Right renal pelvis (tissue), 4 donors: ENCODE data around the gene CD101. TPM values are rescaled to one million over a fixed set of nuclear protein-coding genes. Genes with fewer than 3 reads are reported as not detected.
A peak's percentile ranks its signal among the peaks of the same experiment; 100 is the strongest.

ENCODE experiments used
- DNase-seq, 4 donors: peaks; one replicate each; pipeline ENCODE4 v3.0.0-alpha.2; 2013; ENCODE audit warnings: low read depth in 4 of 4, low spot score in 3 of 4, missing footprints in 1 of 4
- polyA plus RNA-seq, 4 donors: library from polyadenylated mRNA; unstranded; fragments of 120-200 nt; gene quantifications; one replicate each; pipeline ENCODE4 v1.2.1, GENCODE V29; 2013; ENCODE audit not compliant: insufficient read length in 4 of 4

CD101 gene
- polyA plus RNA-seq, 4 donors, result 1.1 to 2.1 (median 1.7) TPM

DNA sequence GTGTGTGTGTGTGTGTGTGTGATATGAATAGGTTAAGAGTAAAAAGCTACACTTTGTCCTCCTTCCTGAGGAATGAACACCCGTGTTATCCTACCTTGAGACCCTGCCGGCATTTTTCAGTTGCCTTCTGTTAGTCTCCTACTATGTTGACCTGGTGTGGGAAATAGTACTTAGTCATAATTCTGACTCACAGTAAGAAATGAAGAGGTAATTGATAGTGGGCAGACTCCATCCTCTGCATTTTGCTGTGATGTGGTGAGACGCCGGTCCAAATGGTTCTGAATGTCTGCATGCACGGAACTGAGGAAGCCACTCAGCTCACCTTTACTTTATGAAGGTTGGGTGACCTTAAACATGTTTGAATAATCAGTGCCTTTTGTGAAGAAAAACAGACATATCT is 12.6 kb downstream of the CD101 start:
- DNase-seq, result no peak

DNA sequence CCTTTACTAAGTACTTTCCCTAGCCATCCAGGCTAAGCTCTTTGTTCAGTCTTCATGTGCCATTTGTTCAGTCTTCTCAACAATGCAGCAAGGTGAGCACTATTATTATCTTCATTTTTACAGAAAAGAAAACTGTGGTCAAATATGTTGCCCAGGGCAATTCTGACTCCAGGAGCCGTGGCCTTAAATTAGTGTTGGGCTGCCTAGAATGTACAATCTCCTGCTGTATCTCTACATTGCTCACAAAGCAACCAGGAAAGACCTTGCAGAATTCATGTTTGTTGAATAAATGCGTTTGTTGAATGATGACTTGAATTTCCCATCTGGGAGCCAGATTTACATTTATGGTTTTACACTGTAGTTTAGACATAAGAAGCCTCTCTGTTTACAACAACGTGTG is 14.2 kb downstream of the CD101 start:
- no peak for DNase-seq

DNA sequence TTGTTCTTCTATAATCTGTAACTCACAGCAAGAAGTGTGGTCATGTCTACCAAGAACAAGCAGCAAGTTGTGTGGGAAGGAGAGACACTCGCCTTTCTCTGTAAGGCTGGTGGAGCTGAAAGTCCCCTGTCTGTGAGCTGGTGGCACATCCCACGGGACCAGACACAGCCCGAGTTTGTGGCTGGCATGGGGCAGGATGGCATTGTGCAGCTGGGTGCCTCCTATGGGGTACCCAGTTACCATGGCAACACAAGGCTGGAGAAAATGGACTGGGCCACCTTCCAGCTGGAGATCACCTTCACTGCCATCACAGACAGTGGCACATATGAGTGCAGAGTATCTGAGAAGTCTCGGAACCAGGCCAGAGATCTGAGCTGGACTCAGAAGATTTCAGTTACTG is 15.5 kb downstream of the CD101 start:
- DNase-seq, result no peak

DNA sequence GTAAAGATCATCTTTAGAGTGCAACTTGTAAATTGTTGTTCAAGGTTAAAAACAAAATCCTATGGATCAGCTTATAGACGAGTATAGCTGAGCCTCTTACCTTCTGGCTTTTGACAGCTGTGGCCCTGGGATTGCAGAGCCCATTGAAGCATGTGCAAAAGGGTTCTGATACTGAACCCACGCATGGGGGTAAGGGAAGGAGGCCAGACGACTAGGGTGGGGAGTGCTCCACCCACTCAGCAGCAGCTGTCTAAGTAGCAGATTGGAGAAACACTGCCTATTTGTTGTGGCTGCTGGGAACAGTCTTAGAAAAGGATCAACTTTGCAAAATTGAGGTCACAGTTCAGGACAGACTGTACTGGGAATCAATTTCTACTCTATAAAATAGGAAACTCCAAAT is 16.1 kb downstream of the CD101 start:
- DNase-seq, result no peak

DNA sequence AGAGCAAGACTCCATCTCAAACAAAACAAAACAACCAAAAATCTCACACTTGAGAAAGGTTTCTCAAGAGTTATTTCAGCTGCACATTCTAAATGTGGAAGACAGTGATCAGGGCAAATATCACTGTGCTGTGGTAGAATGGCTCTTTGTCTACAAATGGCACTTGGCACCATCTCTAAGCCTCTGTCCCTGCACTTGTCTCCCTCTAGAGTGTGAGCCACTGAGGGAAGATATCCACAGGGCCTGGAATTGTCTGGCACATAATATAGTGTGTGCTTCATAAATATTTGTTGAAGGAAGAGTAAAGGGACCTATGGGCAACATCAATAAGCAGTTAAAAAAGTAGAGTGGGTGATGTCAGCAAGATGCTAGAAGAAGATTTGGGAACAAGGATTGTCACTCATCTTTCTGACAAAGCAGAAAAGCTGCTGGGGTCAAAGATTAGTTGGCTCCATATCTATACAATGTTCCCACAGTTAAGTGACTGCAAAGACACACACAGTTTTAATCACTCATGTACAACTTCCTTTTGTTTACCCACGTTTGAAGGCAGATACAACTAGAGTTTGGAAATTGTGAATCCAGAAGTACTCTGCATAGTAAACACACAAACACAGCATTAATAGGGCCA is 19.1 kb downstream of the CD101 start:
- DNase-seq, result no peak

DNA sequence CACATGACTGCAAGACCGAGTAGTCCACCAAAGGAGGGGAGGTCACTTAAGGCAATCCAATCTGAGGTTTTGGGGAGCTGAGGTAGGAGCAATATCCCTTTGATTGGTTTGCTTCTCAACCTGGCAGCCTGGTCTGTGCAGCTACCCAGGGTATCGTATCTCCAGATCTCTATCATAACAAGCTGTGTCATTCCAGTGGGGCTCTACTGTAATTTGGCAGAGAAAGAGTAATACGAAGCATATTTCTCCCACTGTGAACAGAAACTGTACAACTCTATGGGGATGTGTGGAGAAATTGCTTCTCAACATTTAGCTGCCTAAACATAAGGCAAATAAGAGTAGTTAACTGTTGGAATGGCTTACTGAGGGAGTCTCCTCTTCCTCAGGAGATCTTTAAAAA is 20.6 kb downstream of the CD101 start:
- DNase-seq, result no peak

DNA sequence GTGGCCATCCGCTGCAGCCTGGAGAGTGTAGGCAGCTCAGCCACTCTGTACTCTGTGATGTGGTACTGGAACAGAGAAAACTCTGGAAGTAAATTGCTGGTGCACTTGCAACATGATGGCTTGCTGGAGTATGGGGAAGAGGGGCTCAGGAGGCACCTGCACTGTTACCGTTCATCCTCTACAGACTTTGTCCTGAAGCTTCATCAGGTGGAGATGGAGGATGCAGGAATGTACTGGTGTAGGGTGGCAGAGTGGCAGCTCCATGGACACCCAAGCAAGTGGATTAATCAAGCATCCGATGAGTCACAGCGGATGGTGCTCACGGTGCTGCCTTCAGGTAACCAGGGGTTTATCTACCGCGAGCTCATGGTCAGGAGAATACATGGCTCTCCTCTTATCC is 24.0 kb downstream of the CD101 start:
- no peak for DNase-seq

DNA sequence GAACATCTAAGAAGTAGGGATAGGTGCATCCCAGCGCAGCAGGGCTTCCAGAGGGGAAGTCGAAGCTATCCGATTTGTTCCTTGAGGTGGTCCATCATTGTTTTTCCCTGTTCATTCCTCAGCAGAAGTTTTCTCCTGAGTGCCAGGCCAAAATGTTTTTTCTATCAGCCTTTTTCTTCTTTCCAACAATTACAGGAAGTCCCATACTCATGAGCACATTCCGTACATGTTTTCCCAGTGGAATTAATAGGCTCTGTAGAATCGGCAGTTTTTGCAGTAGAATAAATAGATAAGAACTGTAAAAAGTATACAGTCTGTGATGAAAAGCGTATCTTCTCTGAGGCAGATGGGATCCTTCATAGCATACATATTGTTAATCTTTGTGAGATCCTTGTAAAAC is 24.8 kb downstream of the CD101 start:
- DNase-seq, result no peak

DNA sequence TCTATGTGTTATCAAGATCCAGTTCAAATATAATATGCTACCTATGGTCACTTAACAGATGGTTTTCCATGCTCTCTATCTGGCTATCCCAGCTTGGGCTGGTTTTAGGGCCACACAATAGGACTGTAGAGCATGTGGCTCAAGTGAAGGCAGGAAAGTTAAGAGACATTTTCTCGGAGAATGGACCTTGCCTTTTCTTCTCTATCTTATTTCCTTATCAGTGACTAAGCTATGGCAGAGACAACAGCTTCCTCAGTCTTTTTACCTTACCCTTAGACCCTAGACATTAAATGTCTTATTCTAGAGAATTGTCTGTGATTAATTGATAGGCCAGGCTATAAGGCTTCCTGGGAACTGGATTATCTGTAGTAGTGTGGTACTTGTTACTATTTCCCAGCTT is 28.1 kb downstream of the CD101 start:
- DNase-seq, result no peak

DNA sequence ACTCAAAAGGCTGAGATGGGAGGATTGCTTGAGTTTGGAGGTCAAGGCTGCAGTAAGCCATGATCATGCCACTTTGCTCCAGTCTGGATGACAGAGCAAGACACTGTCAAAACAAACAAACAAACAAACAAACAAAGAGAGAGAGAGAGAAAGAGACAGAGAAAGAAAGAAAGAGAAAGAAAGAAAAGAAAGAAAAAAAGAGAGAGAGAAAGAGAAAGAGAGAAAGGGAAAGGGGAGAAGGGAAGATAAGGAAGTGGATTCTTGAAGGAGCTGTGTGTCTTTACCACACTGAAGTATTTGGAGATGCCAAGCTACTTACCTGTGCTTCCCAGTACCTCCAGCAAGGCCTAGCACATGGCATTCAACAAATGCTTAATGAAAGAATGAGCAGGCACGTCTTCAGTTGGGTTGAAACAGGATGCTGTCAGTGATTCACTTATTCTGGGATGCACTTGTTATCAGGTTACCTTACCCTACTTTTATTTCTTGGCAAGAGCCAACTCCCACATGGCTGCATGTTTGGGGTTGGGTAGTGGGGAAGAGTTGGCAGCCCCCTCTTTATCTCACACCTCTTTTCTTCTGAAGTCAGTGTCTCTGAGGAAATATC is 28.8 kb downstream of the CD101 start:
- DNase-seq, result no peak

DNA sequence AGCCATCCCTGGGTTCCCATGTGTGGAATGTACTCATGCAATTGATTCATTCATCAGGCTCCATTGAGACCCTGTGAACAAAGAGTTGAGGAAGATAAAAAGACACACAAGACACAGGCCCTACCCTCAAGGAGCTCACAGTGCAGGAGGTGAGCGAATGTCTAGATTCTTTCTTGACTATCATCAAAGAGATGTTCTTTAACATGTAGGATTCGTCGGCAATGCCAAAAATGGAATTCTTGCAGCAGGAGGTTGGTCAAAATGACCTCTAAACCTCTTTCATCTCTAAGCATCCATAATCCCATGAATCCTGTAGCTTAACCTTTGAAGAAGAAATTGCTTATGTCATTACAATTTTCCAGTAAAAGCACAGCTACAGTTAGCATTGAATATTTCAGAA is 30.7 kb downstream of the CD101 start:
- DNase-seq, result no peak

DNA sequence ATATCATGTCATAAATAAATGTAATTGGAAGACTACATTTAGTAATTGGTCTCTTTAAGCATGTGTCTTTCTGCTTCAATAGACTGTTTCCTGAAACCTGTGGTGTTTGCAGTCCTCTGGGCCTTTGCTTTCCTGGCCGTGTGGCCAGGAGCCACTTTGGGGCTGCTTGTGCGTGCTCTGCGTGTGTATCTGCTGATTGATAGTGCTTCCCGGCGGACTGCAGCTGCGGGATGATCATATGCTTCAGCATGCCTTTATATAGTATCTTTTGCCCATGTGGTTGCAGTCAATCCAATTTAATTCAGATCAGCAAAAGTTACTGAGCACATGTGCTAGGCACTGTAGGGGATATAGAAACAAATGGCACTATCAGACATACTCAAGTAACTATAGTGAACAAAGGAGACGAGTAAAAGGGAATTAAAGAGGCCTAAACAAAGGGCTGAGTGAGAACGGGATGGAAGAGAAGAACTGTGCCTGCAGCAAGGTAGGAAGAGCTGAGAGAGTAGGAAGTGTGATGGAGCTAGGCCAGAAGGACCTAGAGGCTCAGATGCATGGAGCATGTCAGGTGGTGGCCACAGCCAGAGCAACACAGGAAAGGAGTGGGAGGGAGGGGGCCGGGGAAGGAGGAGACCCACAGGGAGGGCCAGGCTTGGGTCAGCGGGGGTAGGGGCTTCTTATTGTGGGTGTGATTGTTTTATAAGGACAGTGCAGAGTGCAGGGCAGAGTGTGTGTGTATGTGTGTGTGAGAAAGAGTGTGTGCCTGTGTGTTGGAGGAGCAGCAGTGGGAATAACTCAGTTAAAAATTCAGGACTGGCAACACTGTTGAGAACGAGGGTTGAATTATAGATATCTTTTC is 31.4 kb downstream of the CD101 start:
- no peak for DNase-seq

DNA sequence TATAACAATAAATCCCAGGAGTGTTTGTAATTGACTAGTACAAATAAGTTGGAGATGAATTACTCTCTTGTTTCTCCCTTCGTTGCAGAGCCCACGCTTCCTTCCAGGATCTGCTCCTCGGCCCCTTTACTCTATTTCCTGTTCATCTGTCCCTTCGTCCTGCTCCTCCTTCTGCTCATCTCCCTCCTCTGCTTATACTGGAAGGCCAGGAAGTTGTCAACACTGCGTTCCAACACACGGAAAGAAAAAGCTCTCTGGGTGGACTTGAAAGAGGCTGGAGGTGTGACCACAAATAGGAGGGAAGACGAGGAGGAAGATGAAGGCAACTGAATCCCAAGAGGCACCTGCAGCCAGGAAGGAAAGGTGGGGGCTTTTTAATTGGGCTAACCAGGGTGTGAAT is 32.2 kb downstream of the CD101 start:
- DNase-seq, result no peak

DNA sequence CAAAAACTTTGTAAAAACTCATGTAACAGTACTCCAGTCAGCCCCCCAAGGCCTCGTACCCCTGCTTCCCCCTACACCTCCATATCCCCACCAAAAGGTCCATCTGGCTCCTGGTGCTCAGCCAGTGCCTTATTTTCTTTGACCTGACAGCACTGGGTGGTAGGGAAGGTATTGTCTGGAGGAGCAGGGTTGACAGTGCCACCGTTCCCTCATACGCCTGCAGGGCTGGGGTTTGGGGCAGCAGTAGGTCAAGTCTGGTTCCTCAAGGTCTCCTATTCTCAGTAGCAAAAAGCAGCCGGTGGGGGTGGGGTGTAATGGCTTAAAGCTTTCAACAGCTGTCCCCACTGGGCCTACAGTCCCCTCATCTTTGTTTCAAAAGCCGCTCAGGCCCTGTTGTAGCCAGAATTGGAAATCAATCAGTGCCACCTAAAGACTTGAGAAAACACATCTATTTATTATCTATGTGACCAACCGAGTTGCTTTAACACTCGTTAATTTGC is 33.3 kb downstream of the CD101 start:
- DNase-seq, result no peak

DNA sequence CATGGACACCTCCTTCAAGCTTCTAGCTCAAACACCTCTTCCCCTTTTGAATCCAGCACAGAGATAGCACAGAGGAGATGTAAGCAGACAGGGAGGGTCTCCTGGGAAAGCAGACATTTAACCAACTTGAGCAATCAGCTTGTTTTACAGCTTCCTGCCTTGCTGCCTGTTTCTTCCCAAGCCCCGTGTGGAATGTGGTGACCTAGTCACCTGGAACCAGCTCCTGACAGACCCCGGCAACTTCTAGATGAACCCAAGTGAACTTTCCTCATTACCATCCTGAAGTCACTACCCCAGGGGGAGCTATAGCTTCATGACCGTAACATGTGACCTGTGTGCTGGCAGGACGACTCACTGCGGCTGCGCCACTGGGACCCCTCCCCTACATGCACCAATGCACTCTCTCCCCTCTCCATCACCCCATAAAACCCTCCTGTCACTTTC is 34.5 kb downstream of the CD101 start:
- peak in 1 of 4 donors; percentile 71 for DNase-seq

DNA sequence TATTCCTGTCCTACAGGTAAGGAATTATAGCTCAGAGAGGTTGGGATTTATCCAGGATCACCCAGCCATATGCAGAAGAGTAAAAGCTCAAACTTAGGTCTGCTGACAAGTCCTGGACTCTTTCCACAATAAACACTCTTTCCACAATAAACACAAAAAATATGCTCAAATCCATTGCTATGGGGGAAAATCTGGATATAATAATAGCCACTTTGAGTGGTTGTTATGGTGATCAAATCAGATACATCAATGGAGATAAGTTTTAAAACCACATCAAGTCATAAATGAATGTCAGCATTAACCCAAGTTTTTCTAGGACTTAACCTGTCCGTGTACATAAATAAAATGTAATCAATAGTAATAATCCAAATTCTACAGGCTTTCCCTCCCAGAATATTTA is 36.2 kb downstream of the CD101 start:
- no peak for DNase-seq

DNA sequence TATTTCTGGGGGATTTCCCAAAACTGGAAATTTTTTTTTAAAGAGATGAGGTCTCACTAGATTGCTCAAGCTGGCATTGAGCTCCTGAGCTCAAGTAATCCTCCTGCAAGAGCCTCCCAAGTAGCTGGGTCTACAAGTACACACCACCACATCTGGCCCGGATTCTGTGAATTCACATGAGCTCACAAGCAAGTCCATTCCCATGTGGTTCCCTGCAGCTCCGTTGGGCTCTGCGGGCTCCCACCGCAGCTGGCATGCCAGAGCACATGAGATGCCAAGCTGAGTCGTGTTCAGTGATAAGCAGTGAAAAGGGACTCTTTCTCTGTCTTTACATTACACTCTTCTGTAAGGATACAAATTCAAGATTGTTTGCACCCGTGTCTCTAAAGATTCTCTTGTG is 36.7 kb downstream of the CD101 start:
- no peak for DNase-seq

DNA sequence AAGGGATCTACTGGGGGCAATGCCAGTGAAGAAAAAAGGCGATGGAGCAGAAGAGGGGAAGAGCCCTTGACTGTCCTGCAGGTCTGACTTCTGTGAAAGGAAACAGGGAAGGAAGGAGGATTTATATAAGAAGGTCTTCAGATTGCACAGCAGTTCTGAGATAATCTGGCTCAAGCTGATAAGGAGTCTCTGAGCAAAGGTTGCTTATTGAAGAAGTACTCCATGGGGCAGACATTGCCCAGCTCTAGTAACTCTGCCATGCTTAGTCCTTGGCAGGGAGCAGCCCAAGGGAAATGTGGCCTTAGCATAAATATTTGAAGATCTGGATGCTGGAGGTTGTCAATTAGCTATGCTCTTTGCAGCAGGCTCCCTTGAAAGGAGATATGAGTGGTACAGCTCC is 42.7 kb downstream of the CD101 start:
- no peak for DNase-seq

DNA sequence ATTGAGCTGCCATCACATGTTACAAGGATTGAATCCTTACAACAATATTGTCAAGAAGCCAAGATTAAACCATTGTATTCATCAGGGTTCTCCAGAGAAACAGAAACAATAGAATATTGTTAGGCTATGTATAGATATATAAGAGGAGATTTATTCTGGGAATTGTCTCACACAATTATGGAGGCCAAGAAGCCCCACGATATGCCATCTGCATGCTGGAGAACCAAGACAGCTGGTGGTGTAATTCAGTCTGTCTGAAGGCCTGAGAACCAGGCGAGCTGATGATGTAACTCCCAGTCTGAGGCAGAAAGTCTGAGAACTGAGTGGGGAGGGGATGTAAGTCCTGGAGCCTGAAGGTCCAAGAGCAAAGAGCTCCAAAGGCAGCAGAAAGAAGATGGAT is 44.1 kb downstream of the CD101 start:
- no peak for DNase-seq

DNA sequence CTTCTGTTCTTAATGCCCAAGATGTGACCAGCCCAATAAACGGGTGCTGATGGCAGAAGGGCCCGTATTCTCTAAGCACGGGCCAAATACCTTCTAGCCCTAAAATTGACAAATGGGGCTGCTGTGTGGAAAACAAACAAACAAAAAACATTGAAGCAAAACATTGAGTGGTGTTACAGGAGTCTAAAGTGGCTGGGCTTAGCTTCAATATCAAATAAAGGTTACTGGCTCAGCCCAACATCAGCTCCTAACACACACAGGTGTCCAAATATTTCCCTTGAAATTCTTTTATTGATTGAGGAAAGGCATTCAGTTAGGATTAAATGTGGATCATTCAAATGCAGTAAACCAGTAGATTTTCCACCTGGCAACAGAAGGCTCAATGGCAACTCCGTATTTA is 45.2 kb downstream of the CD101 start:
- DNase-seq, result no peak

DNA sequence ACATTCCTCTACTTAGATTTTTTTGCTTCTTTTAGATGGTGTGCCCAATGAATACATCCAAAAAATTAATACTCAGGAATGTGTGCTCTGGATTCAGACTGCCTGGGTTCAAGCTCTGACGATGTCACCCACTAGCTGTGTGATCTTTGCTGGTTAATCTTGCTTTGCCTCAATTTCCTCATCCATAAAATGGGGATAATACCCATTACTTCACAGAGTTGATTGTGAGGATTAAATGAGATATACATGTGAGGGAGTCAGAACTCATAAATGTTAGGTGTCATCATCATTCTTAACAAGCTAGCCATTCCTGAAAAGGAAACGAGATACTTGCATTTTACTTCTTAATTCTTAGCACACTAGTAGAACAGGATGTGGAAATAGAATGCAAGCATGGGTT is 45.7 kb downstream of the CD101 start:
- DNase-seq, result no peak

DNA sequence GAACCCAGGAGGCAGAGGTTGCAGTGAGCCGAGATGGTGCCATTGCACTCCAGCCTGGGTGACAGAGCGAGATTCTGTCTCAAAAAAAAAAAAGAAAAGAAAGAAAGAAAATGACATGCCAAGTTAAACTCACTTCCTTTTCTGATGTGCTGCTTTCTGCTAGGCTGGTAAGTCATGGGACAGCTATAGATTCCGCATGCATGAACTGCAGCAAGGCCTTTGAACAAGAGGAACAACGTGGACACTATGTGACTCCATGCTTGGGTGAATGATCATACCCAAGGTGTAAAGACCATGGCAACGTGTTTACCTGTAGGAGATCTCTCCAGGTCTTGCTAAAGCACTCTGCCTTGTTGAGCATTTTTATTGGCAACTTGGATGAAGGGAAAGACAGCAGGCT is 48.3 kb downstream of the CD101 start:
- DNase-seq, result no peak
